Peyer's patch (tissue), 4 donors: ENCODE results near the gene USP6NL. TPM values are rescaled to one million over a fixed set of nuclear protein-coding genes. Genes with fewer than 3 reads are reported as not detected.

Experiments used
- DNase-seq, 3 donors: peaks; one replicate each; pipeline ENCODE4 v3.0.0-alpha.2; 2017 to 2019
- H3K27ac ChIP-seq, 4 donors: fragments of 200-600 bp; sonication (generic); one replicate each; pipeline ENCODE4 v1.5.1; 2016 to 2019
- H3K27me3 ChIP-seq, 2 donors: fragments of 200-600 bp; sonication (generic); one replicate each; pipeline ENCODE4 v1.5.1; 2019
- H3K36me3 ChIP-seq, 3 donors: fragments of 200-600 bp; sonication (generic); one replicate each; pipeline ENCODE4 v1.5.1; 2016 to 2019
- H3K4me1 ChIP-seq, 4 donors: fragments of 200-600 bp; sonication (generic); one replicate each; pipeline ENCODE4 v1.5.1; 2016 to 2019
- H3K4me3 ChIP-seq, 4 donors: fragments of 200-600 bp; sonication (generic); 1 replicate in 3 of 4; 2 replicates in 1 of 4; pipeline ENCODE4 v1.5.1; 2016 to 2019; ENCODE audit warnings: mild to moderate bottlenecking in 1 of 4
- H3K9me3 ChIP-seq, 4 donors: fragments of 200-600 bp; sonication (generic); one replicate each; pipeline ENCODE4 v1.5.1; 2016 to 2019; ENCODE audit warnings: mild to moderate bottlenecking in 1 of 4
- POLR2A ChIP-seq, 2 donors: fragments of 450-650 bp; IDR thresholded peaks; one replicate each; pipeline ENCODE4 v1.5.1; 2017; ENCODE audit warnings: antibody characterized with exemption in 2 of 2, mild to moderate bottlenecking in 2 of 2, moderate library complexity in 2 of 2
- total RNA-seq, 4 donors: library from RNA; depleted of rRNA; stranded (reverse); fragments of >200 nt; gene quantifications; one replicate each; pipeline ENCODE4 v1.1.0, GENCODE V29; 2016
- TF ChIP-seq, protein P1 (sequence below), 6 experiments: fragments of 450-650 bp in 4 of 6; fragments of 200-600 bp in 2 of 6; sonication (generic) in 1 of 6; IDR thresholded peaks; one replicate each; pipeline ENCODE4 v1.5.1; 2017 to 2019; ENCODE audit warnings: antibody characterized with exemption in 6 of 6, mild to moderate bottlenecking in 3 of 6, moderate library complexity in 1 of 6

USP6NL gene
- total RNA-seq, 4 donors from 2014 or later = 15.0 to 52.8 (median 19.3) TPM

DNA sequence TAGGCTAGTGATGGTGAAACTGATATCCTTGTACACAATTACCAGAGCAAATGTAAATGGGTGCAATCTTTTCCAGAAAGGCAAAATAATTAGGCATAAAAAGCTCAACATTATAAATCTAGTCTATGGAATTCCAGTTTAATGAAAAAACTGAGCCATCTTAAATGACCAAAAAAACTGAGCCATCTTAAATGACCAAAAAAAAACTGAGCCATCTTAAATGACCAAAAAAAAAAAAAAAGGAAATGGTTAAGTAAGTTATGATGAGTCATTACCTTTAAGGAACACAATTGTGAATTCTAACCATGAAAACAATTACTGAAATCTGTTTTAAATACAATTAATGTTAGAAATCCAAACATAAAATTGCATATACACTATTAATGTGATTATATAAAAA lies 25.3 kb downstream of the USP6NL start:
- H3K27ac ChIP-seq = no peak overlapping the region
- H3K36me3 ChIP-seq = no peaks in the 10 kb centered on the region
- H3K4me3 ChIP-seq = no peak overlapping the region
- no peaks in the 10 kb centered on the region for H3K9me3 ChIP-seq
- H3K4me1 ChIP-seq = no peaks in the 10 kb centered on the region
- DNase-seq = no peak
- no peaks in the 10 kb centered on the region for H3K27me3 ChIP-seq
- TF ChIP-seq, protein P1, sequence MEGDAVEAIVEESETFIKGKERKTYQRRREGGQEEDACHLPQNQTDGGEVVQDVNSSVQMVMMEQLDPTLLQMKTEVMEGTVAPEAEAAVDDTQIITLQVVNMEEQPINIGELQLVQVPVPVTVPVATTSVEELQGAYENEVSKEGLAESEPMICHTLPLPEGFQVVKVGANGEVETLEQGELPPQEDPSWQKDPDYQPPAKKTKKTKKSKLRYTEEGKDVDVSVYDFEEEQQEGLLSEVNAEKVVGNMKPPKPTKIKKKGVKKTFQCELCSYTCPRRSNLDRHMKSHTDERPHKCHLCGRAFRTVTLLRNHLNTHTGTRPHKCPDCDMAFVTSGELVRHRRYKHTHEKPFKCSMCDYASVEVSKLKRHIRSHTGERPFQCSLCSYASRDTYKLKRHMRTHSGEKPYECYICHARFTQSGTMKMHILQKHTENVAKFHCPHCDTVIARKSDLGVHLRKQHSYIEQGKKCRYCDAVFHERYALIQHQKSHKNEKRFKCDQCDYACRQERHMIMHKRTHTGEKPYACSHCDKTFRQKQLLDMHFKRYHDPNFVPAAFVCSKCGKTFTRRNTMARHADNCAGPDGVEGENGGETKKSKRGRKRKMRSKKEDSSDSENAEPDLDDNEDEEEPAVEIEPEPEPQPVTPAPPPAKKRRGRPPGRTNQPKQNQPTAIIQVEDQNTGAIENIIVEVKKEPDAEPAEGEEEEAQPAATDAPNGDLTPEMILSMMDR (IDR thresholded peaks at IDR 0.05) = no peak
- no peak for TF ChIP-seq POLR2A (IDR thresholded peaks at IDR 0.05)

DNA sequence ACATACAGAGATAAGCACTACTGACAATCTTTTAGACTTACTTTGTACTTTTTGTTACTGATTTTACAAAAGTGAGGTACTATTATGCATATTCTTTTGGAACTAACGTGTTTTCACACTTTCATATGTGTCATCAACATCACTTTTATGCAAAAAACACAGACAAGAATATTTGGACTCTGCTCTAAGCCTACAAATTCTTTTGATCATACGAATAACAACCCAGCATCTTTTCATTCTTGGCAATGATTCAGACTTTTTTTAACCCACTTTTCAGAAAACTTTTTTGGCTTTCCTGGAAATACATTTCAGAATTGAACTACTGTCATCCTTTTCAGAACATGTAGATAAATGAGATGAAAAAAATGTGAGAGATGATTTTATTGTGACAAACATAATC lies 30.2 kb downstream of the USP6NL start:
- Histone ChIP-seq H3K4me3 (no peak overlapping the region), H3K4me1 (no peaks in the 10 kb centered on the region), H3K9me3 (no peaks in the 10 kb centered on the region), H3K27me3 (no peaks in the 10 kb centered on the region), H3K36me3 (no peaks in the 10 kb centered on the region), H3K27ac (no peak overlapping the region)
- DNase-seq = no peak
- TF ChIP-seq, protein P1 (IDR thresholded peaks at IDR 0.05) = no peak
- no peak for TF ChIP-seq POLR2A (IDR thresholded peaks at IDR 0.05)

DNA sequence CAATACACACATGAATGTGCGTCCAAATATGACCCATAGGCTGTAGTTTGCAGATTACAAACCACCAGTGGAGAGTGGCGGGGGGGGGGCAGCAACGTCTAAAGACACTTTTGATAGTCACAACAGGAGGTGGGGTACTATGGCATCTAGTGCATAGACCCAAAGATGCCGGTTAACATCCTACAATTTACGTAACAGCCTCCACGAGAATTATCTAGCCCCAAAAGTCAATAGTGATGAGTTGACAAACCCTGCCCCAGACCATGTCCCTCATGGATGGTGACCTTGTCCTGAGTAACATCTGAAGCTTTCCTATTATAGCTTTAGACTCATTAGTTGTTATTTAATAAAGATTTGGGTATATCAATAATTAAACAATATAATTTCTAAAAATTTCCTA lies 31.6 kb downstream of the USP6NL start:
- Histone ChIP-seq H3K36me3 (no peaks in the 10 kb centered on the region), H3K4me1 (peaks cover 0 to 1% (median 0%) of the 10 kb centered on the region in 4 donors), H3K27ac (no peak overlapping the region), H3K27me3 (no peaks in the 10 kb centered on the region), H3K9me3 (no peaks in the 10 kb centered on the region), H3K4me3 (no peak overlapping the region)
- TF ChIP-seq, protein P1 (IDR thresholded peaks at IDR 0.05) = no peak
- TF ChIP-seq POLR2A (IDR thresholded peaks at IDR 0.05) = no peak
- DNase-seq = no peak

DNA sequence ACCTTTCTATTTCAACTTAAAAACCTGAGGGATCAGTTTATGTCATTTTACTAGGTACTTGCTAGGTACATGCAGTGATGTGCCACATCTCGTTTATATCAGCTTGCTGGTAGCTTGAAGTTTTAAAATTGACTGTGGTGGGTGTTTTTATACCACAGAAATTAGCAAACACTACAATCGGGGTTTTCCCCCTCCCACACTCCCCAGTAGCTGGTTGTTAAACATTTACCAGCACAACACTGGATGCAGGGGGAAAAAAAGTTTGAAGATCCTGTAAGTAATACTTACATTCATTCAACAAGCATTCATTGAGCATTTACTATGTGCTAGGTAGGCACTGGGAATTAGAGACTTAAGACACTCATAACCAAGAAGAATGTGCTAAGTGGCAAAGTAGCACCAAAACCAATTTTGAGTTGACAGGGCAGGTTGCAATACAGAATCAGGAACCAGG lies 32.6 kb downstream of the USP6NL start:
- Histone ChIP-seq H3K27ac (no peak overlapping the region), H3K4me3 (no peak overlapping the region), H3K4me1 (peaks cover 0 to 4% (median 0%) of the 10 kb centered on the region in 4 donors), H3K9me3 (no peaks in the 10 kb centered on the region), H3K36me3 (no peaks in the 10 kb centered on the region), H3K27me3 (no peaks in the 10 kb centered on the region)
- DNase-seq = no peak
- TF ChIP-seq, protein P1 (IDR thresholded peaks at IDR 0.05) = no peak
- TF ChIP-seq POLR2A (IDR thresholded peaks at IDR 0.05) = no peak

DNA sequence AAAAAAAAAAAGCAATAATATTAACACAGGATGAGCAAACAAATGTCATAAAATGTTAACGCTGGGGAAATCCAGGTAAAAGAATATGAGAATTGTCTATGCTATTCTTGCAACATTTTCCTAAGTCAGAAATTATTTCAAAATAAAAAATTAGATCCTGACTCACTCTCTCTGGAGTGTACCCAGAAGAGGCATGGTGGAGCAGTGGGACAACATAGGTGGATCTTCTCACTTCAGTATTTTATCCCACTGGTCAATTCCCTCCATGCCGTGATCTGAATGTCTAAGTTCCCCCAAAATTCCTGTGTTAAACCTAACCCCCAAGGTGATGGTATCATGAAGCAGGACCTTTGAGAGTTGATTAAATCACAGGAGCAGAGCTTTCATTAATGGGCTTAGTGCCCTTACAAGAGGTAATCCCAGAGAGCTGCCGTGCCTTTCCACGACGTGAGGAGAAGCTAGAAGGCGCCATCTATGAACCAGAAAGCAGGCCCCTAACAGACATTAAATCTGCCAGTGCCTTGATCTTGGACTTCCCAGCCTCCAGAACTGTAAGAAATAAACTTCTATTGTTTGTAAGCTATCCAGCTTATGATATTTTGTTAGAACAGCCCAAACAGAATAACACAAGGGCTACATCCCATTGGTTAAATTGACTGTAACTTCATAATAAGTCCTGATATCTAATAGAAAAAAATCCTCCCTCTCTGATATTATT lies 35.2 kb downstream of the USP6NL start:
- H3K36me3 ChIP-seq = no peaks in the 10 kb centered on the region

More for the DNA sequence above, 35.2 kb downstream of the USP6NL start:
- Histone ChIP-seq H3K27ac (no peak overlapping the region), H3K4me3 (no peak overlapping the region), H3K27me3 (no peaks in the 10 kb centered on the region), H3K9me3 (no peaks in the 10 kb centered on the region), H3K4me1 (peaks cover 0 to 4% (median 0%) of the 10 kb centered on the region in 4 donors)
- DNase-seq = no peak
- TF ChIP-seq POLR2A (IDR thresholded peaks at IDR 0.05) = no peak
- TF ChIP-seq, protein P1 (IDR thresholded peaks at IDR 0.05) = no peak
